GM19452 (cell line): ENCODE data around the gene LCE2C.
"Not testable (repeated sequence)": the region's sequence is repeated elsewhere in the genome, so short reads cannot be mapped to it uniquely, and the experiment has no call there.

ENCODE experiments used
- ATAC-seq: cut with Tn5 transposase; IDR thresholded peaks from one replicate; pipeline ENCODE4 v1.9.1; 2021; ENCODE audit not compliant: unreplicated experiment

The LCE2C gene, protein sequence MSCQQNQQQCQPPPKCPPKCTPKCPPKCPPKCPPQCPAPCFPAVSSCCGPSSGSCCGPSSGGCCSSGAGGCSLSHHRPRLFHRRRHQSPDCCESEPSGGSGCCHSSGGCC

DNA sequence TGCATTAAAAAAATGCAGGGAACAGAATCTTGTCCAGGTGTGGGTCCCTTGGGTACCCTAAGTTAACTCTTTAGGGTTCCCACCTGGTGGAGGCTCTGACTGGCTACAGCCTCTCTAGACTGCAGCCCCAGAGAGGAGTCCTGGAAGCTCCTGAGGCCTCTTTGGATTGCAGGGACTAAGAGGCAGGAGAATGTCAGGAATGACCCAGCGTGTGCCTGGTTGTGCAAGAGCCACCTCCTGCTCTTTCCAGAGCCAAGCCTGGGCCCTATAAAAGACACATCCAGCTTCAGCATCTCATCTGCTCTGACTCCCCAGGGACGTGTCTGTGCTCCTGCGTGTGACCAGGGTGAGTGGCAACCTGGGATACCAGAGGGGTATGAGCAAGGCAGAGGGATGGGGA lies at the start of gene LCE2C:
TSS of gene LCE2C (plus strand) at position 297 of the 400 bp plus-strand sequence. CDS start 737 bp downstream, outside the sequence.
- ATAC-seq = not testable (repeated sequence)

DNA sequence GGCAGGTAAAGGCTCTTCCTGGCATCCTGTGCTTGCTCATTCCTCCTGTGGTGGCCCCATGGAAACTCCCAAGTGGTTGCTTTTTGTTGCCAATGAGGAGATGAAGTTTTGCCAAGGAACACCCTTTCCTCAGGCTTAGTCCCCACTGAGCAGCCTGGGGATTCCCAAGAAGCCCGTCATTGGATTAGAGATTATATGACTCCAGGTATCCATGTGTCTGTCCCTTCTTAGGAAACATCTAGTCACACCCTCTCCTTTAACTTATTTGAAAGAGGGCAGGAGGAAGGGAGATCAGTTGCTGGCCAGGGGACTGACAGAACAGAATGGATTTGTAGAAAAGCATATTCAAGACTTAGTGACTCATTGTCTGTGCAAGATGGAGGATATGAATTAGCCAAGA lies 48.3 kb upstream of the LCE2C start:
- no peak for ATAC-seq

DNA sequence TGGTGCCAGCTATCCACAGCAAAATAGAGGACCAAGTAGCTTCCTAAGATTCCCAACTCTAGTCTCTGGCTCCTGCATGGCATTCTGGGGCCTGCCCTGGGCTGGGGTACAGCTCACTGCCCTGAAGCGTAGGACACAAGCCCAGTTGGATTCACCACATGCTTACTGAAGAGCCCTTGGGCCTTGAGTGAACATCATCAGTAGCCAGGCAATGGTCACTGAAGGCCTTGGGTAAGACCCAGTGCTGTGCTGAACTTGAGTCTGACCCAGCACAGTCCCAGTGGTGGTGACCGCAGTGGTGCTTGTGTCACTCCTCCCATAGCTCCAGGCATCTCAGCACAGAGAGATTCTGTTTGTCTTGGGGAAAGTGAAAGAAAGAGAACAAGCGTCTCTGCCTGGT lies 44.5 kb upstream of the LCE2C start:
- ATAC-seq = no peak

DNA sequence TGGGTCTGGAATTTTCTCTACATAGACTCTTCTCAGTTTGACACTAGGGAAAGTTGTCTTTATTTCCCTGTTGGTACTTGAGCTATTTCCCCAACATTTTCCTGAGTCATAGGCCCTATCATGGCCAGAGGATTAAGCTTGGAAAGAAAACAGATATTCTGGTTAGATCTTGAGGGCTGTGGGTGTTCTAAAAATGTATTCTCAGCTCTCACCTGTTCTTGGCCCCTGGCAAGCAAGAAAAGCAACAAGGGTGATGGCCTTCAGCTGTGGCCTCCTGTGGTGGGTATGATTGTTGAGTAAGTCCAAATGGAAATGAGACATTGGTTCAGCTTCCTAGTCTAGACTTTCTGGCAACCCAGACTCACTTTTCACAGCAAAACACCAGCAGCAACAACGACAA lies 34.7 kb upstream of the LCE2C start:
- no peak for ATAC-seq

DNA sequence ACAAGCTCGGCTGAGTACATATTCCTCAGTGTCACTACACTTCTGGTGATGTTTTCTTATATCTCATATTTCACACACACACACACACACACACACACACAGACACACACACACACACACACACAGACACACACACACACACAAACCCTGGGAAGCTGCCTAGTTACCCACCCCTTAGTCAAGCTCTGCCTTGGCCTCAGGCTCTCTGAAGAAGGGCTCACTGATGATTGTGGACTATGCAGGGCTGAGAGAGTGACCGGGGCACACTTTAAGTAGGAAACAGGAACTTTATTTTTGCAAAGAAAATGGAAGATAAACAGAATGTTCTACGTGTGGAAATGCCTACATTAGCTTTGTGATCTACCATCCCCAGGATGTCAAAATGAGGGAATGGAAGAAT lies 31.1 kb upstream of the LCE2C start:
- no peak for ATAC-seq

DNA sequence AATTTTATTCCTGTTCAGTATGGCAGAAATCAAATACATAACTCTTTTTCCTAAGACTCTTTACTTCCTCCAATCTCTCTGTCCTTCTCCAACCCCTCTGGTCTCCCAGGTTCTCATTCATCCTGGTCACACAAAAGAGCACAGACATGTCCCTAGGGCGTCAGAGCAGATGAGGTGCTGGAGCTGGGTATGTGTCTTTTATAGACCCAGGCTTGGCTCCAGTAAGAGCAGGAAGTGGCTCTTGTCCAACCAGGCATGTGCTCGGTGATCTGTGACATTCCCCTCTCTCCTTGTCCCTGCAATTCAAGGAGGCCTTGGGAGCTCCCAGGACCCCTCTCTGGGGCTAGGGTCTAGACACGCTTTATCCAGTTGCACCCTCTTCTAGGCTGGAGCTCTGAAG lies 29.9 kb upstream of the LCE2C start:
- no peak for ATAC-seq

DNA sequence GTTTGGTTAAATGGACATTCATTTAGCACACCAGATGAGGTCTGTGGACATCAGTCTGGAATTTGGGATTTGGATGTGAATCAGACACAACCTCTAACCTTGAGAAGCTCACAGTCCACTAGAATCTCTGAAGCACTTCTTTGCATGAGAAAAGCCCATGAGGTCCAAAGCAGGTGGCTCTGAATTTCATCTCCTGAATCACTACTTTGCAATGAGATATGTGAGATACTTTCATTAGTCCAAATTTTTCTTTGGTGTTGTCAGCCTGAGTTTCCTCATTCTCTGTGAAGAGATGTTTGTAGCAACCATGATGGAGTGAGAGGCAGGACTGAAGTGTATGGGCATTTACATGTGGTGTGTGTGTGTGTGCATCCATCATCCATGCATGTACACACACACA lies 28.4 kb upstream of the LCE2C start:
- no peak for ATAC-seq

DNA sequence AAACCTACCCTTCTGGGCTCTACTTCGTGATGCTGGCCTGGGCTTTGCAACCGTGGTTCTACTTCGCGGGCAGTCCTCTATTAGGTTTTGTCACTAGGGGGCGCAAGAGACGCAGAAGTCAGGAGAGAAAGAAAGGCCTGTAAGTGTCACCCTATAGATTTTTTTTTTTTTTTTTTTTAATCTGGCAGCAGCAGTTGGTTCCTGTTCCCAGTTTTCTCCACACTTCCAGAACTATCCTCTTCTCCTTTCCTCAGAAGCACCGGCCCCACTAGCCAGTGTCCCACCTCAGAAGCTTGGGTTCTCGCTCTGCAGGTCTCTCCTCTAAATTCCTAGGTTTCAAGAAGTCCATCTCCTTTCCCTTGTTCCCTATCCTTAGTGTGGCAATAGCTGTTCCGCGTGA lies 21.0 kb upstream of the LCE2C start:
- no peak for ATAC-seq

DNA sequence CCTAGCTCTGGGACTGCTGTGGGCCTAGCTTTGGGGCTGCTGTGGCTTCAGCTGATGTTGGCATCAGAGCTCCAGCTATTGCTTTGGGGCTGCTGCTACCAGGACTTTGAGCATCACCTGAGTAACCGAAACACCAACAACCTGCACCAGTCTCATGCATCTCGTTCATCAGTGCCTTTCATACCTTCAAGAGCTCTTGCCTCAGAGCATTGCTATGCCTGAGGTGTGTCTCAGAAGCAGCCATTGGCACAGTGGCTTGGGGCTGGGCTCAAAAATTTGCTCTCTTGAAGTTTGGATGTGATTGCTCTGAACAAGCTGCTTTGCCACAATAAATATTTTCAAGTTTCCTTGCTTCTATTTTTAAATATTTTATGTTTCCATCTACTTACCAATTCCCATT lies 18.6 kb upstream of the LCE2C start:
- ATAC-seq = no peak

DNA sequence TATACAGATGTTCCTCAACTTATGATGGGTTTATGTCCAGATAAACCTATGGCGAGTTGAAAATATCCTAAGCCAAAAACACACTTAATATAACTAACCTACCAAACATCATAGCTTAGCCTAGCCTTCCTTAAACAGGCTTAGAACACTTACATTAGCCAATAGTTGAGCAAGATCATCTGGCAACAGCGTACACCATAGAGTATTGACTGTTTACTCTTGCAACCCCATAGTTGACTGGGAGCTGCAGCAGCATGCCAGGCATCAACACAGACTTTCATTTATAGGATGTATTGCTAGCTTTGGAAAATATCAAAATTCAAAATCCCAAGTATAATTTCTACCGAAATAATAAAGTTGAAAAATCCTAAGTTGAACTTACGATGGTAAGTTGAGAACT lies 17.4 kb upstream of the LCE2C start:
- no peak for ATAC-seq

DNA sequence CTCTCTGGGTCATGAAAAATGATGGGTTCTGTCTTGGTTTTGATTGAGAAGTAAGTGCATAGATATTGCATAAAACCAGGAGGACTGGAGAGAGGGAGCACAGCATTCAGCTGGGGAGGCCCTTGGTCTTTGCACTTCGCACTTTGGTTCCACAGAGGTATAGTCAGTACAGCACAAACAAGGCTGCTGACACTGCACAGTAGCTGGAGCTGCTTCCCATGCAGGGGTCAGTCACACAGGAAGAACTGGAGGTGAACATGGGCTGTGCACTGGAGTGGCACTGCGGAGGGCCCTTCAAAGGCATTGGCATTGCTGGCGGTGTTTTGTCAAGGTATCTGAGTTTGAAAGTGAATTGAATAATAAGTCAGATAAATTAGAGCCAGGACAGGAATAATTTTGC lies 16.4 kb upstream of the LCE2C start:
- no peak for ATAC-seq

DNA sequence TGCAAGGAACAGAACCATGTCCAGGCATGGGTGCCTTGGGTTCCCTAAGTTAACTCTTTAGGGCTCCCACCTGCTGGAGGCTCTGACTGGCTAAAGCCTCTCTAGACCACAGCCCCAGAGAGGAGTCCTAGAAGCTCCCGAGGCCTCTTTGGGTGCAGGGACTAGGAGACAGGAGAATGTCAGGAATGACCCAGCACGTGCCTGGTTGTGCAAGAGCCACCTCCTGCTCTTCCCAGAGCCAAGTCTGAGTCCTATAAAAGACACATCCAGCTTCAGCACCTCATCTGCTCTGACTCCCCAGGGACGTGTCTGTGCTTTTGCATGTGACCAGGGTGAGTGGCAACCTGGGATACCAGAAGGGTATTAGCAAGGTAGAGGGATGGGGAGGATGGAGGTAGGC lies 12.0 kb upstream of the LCE2C start, which contains the start of gene LCE2D:
TSS of gene LCE2D (plus strand) at position 283 of the 400 bp plus-strand sequence. CDS start 726 bp downstream, outside the sequence.
- ATAC-seq = no peak

DNA sequence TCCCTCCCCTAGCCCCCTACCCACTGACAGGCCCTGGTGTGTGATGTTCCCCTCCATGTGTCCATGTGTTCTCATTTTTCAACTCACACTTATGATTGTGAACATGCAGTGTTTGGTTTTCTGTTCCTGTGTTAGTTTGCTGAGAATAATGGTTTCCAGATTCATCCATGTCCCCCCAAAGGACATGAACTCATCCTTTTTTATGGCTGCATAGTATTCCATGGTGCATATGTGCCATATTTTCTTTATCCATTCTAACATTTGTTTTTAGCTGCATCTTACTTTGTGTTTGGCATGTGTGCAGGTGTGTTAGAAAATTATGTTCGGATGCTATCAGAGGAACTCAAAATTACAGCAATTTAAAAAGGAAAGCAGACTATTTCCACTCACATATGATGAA lies 8.9 kb upstream of the LCE2C start:
- ATAC-seq = not testable (repeated sequence)

DNA sequence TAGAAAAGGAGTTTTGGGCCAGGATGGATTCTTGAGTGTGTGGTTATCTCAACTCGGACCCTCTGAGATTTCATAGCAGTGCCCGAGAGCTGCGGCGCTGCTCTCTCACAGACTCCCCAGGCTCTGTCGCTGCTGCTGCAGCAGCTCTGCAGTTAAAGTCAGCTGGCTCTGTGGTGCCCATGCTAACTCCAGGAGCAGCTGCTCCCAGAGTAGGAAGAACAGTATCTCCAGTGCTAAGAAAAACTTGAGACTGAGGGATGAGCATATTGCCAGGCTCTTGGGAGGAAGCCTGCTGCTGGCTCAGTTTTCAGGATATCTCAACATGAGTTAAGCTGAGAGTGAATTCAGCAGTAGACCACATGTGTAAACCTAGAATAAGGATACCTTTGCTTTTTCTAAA lies 7.4 kb upstream of the LCE2C start:
- ATAC-seq = no peak

DNA sequence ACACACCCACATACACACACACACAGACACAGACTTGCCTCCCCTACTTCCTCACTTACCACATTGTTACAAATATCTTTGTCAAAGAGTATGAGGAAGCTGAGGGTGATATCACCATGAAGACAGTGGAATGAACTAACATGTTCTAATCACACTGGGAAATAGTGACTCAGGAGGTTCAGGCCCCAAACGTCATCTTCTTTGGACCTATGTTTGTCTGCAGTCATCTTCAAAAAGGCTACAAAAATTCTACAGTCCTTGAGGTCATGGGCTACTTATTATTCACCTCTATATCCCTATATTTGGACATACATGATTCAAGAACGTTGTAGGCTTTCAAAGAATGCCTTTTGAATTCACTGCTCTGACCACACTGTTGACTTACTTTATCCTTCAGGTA lies 2.1 kb upstream of the LCE2C start:
- no peak for ATAC-seq

DNA sequence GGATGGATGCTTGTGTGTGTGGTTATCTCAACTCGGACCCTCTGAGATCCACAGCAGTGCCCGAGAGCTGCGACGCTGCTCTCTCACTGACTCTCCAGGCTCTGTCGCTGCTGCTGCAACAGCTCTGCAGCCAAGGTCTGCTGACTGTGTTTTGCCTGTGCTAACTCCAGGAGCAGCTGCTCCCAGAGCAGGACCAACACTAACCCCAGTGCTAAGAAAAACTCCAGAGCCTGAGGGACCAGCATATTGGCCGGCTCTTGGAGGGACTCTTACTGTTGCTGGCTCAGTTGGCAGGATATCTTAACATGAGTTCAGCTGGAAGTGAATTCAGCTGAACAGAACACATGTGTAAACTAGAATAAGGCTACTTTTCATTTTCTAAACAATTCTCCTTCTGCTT lies 4.4 kb downstream of the LCE2C start:
- ATAC-seq = no peak

DNA sequence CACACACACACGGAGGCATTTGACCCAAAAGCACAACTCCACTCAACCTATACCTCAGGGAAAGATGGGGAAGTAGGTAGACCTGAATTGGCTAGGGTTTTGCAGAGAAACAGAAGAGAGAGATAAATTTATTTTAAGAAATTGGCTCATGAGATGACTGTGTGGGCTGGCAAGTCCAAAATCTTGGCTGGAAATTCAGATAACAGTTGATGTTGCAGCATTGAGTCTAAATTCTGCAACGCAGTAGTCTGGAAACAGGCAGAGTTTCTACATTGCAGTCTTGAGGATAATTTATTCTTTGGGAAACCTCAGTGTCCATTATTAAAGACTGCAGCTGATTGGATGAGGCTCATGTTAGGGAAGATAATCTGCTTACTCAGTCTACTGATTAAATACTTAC lies 6.5 kb downstream of the LCE2C start:
- ATAC-seq = no peak

DNA sequence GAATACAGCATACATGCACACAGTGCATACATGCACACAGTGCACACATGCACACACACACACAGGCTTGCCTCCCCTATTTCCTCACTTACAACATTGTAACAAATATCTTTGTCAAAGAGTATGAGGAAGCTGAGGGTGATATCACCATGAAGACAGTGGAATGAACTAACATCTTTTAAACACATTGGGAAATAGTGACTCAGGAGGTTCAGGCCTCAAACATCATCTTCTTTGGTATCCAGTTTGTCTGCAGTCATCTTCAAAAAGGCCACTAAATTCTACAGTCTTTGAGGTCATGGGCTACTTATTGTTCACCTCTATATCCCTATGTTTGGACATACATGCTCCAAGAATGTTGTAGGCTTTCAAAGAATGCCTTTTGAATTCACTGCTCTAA lies 8.8 kb downstream of the LCE2C start:
- no peak for ATAC-seq

DNA sequence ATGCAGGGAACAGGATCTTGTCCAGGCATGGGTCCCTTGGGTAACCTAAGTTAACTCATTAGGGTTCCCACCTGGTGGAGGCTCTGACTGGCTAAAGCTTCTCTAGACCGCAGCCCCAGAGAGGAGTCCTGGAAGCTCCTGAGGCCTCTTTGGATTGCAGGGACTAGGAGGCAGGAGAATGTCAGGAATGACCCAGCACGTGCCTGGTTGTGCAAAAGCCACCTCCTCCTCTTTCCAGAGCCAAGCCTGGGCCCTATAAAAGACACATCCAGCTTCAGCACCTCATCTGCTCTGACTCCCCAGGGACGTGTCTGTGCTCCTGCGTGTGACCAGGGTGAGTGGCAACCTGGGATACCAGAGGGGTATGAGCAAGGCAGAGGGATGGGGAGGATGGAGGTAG lies 10.7 kb downstream of the LCE2C start, which contains the start of gene LCE2B:
TSS of gene LCE2B (plus strand) at position 301 of the 400 bp plus-strand sequence. CDS start 721 bp downstream, outside the sequence.
- ATAC-seq = not testable (repeated sequence)

DNA sequence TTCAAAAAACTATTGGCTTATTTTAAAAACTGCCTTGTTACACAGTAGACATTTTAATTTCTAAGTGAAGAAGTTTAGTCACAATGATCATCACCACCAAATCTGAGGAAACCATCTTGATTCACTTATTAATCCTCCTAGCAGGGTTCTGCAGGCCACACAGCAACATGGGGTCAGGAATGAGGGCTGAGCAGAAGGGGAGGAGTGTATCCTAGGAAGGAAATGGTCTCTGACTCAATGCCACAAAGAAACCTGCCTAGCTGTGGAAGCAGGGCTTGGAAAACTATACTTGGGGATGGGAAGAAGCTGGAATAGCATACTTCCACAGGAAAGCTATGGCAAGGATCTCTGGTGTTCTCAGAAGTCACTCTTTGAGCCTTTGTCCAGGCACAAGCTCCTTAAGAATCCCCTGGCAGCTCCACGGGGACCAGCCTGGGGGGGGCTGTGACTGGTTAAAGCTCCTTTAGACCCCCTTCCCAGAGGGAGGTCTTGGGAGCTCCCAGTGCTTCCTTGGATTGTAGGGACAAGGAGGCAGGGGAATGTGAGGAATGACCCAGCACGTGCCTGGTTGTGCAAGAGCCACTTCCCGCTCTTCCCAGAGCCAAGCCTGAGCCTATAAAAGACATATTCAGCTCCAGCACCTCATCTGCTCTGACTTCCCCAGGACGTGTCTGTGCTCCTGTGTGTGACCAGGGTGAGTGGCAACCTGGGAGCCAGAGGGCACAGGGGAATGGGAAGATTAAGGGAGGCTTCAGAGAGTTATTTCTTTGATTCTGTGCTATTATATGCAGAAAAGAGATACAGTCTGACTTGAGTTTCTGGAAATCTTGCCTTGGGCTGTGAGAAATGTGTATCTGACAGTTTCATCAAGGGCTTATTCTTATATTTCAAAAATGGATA lies 22.9 kb downstream of the LCE2C start, which contains the start of gene LCE2A:
TSS of gene LCE2A (plus strand) at position 645 of the 900 bp plus-strand sequence. CDS start 557 bp downstream, outside the sequence.
- no peak for ATAC-seq

DNA sequence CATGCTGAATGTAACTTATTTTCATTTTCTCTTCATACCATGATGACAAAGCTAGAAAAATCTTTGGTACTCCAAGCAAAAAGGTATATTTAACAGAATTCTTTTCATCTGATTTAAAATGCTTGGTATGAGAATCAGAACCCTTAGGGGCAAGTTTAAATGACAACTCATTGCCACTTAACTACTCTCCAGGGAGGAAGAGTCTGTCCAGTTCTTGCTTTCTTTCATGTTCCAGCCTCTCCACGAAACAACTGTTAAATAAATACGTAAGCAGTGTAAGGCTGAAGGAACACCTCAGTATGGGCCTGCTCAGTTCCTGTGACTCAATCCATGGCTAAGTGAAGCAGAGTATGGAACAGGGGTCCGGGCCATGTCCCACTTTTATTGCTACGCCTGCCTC lies 24.7 kb downstream of the LCE2C start:
- ATAC-seq = no peak

DNA sequence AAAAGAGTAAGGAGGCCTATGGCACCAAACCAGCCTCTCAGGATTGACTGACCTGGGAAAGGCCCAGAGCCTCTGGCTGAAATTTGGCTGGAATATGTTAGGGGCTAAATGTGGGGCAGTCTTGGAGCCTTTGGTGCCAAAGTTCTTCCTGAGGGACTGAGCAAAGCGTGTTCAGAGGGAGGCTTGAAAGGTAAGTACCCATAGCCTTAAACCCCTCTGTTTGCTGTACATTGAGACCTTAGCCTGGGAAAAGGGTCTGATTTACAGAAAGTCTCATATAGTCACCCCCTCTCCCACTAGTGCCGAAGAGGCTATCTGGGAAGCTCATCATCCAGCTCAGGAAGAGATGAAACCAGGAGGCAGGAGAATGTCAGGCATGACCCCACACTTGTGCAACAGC lies 32.8 kb downstream of the LCE2C start, which contains the start of gene LCE4A:
TSS of gene LCE4A (plus strand) at position 301 of the 400 bp plus-strand sequence. CDS start 916 bp downstream, outside the sequence.
- ATAC-seq = no peak
